SH-SY5Y (cell line): ENCODE data around the gene RETN.

Experiments
- GATA2 ChIP-seq: IDR thresholded peaks from 2 replicates; pipeline ENCODE4 v1.6.1; 2011; ENCODE audit warnings: mild to moderate bottlenecking, low read depth, low read length
- GATA3 ChIP-seq: IDR thresholded peaks from 2 replicates; pipeline ENCODE4 v1.6.1; 2011; ENCODE audit warnings: low read depth, mild to moderate bottlenecking, low read length, moderate library complexity

RETN gene

DNA sequence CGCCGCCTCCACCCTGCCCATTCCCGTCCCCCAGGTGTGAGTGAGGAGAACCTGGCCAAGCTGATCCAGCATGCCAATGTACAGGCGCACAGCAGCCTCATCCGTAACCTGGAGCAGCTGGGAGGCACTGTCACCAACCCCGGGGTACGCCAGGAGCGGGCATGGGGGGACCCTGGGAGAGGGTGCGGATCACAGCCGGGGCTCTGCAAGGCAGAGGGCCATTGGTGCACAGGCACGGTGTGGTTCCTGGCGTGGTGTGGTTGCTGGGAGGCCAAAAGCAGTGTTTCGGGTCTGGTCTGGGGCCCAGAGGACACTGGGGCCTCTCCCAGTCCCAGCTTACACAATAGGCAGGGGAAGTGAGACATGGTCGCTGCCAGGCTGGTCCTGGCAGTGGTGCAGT, 23.7 kb upstream of the RETN start:
- TF ChIP-seq GATA2: no peak
- TF ChIP-seq GATA3: no peak

DNA sequence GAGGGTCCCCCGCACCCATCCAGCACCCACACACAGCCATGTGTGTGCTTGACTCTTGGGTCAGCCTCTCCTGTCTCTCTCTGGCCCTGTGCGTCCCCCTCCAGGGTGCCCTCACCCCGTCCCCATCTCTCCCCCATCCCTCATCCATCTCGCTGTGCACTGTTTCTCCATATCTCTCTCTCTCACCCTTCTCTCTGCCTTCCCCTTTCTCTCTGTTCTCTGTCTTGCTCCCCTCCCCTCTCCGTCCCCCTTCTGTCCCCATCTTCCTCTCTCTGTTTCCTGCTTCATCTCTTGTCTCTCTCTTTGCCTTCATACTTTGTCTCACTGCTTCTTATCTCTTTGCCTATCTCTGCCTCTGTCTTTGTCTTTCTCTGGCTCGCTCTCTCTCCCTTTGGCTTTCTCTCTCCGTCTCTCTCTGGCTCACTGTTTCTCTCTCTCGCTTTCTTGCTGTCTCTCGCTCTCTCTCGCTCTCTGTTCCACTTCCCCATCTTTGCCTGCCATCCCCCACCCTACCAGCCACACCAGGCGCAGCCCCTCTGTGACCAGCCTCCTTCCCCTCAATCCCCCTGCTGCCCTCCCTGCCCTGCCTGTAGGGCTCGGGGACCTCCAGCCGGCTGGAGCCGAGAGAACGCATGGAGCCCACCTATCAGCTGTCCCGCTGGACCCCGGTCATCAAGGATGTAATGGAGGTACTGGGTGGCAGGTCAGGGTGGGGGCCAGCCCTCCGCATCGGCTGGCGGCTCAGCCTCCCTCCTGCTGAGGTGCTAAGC, 23.0 kb upstream of the RETN start:
- TF ChIP-seq GATA3 (no peak), GATA2 (no peak)

GRCh38 chr19:7646426-7646700, 22.5 kb upstream of the RETN start:
- TF ChIP-seq GATA2: no peak
- TF ChIP-seq GATA3: no peak

- TF ChIP-seq GATA2 (no peak), GATA3 (no peak)
Measured at GRCh38 chr19:7647156-7647555, 21.7 kb upstream of the RETN start.

DNA sequence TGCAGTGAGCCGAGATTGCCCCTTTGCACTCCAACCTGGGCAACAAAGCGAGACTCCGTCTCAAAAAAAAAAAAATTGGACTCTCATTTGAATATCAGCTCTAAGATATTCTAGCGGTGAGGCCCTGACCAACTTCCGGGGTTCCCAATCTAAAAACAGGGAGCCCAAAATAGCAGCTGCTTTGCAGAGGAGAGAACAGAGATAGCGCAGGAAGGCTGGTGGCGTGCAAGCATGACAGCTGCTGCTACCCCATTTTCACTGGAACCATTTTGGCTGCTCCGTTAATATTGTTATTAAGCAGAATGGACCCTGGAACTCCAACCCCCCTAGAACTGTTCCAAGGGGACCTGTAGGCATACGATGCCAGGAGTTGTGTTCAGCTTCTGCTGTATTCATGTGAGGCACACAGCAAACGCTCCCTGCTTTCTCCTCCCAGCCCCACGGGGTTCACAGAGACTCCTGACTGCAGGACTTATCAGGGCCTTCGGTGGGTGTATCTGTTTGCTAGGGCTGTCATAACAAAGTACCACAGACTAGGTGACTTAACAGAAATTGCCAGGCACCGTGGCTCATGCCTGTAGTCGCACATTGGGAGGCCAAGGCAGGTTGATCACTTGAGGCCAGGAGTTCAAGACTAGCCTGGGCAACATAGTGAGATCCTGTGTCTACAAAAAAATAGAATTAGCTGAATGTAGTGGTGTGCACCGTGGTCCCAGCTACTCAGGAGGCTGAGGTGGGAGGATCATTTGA, 20.4 kb upstream of the RETN start:
- TF ChIP-seq GATA2 (no peak), GATA3 (no peak)

DNA sequence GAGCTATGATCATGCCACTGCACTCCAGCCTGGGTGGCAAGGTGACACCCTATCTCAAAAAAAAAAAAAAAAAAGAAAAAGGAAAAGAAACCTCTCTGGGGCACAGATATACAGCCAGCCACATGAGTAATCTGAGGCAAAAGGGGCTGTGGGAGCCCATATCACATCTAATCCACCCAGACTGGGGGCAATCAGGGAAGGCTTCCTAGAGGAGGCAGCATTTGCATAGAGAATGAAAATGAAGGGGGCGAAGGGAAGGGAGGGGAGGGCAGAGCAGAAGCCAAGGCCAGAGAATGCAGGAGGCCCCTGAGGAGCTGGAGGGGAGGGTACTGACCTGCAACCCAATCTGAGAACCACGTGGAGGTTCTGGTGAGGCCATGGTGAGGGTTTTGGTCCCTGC, 18.7 kb upstream of the RETN start:
- TF ChIP-seq GATA3: no peak
- TF ChIP-seq GATA2: no peak

- no peak for TF ChIP-seq GATA2
- no peak for TF ChIP-seq GATA3
Measured at GRCh38 chr19:7652061-7652641, 16.7 kb upstream of the RETN start.

DNA sequence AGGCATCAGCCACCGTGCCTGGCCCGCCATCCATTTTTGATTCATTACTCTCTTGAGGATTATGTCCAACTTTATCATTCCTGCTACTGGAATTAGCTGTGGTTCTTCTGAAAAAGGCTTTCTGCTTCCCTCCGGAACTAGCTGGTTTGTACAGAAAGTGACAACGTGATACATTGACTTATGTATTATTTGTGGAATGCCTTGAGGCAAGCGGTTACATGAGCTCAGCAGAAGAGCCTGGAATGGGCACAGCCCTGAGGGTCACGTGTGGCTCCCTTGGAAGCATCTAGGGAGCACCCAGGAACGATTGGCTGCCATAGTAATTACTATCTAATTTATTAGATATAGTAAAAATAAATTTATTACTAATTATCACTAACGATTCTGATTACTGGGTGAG, 14.4 kb upstream of the RETN start:
- TF ChIP-seq GATA3 (no peak), GATA2 (no peak)

- TF ChIP-seq GATA2 (no peak), GATA3 (no peak)
Measured at GRCh38 chr19:7655581-7655980, 13.3 kb upstream of the RETN start.

DNA sequence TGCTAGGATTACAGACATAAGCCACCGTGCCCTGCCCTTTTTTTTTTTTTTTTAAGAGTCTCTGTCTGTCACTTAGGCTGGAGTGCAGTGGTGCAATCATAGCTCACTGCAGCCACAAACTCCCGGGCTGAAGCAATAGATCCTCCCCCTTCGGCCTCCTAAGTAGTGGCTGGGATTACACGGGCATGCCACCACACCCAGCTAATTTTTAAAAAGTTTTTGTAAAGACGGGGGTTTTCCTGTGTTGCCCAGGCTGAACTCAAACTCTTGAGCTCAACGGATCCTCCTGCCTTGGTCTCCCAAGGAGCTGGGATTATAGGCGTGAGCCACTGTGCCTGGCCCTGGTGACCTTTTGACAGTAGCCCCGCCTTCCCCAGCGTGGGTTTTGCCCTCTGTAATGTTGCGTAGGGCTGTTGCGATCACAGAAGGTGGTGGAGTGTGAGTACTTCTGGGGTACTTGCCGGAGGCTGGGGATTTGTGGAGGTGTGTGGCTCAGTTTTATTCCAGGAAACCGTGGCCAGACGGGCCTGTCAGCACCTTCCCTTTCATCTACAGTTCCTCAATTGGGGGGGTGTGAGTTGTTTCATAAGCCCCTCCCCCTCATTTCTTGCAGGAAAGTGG, 11.6 kb upstream of the RETN start:
- TF ChIP-seq GATA3 (no peak), GATA2 (no peak)

DNA sequence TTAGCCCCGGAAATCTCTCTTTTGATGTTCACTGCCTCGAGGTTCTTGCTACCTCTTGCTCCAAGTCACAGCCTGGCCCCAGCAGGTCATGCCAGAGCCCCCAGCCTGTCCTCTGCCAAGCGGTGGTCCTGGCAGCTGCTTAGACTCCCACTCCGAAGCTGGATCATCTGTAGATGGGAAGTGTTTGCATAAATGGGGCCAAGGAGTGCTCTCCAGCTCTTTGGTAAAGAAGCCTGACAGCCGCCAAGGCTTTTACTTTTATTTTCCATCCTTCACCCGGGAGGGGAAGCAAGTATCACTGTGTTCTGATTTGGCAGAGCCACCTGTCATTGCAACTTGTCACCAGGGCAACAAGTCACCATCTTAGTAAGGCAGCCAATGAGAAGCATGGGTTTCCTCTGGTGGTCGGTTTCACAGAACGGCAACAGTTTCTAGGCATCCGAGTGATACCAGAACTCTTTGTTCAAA, 10.6 kb upstream of the RETN start:
- TF ChIP-seq GATA2 (no peak), GATA3 (no peak)

- TF ChIP-seq GATA2 (no peak), GATA3 (no peak)
Measured at GRCh38 chr19:7661744-7662538, 6.9 kb upstream of the RETN start.

DNA sequence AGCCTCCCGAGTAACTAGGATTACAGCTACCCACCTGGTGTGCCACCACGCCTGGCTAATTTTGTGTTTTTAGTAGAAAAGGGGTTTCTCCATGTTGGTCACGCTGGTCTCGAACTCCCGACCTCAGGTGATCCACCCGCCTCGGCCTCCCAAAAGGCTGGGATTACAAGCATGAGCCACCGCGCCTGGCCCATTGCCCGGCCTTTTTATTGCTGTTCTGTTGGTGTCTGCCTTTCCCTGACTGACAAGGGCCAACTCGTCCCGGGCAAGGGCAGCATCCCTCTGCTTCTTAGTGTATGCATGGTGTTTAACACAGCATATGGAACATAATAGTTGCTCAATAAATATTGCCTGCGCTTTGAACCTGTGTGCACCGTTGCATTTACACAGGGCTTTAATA, 6.2 kb upstream of the RETN start:
- TF ChIP-seq GATA3: no peak
- TF ChIP-seq GATA2: no peak

DNA sequence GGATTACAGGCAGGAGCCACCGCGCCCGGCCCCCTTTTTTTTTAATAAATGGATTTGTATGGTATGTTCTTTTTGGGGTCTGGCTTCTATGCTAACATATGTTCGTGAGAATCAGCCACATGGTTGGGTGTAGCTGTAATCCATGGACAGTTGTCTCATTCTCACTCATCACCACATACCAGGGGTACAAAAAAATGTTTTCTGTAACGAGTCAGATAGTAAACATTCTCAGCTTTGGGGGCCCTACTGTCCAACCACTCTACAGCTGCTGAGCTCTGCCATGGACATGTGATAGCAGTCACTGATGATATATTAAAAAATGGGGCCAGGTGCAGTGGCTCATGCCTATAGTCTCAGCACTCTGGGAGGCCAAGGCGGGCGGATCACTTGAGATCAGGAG, 5.1 kb upstream of the RETN start:
- TF ChIP-seq GATA2 (no peak), GATA3 (no peak)
